ACHN (cell line): ENCODE results near the gene FANCD2.

Experiments used
- DNase-seq: peaks from one replicate; pipeline ENCODE4 v3.0.0-alpha.2; 2015
- in situ Hi-C: cut with HindIII; loops from 2 replicates; pipeline ENCODE4 v1.10.0; 2017; ENCODE audit warnings: low sequenced_read_pairs, low pct_ligation_motif_present, low pct_unique_long_range_greater_than_20kb

Gene FANCD2

DNA sequence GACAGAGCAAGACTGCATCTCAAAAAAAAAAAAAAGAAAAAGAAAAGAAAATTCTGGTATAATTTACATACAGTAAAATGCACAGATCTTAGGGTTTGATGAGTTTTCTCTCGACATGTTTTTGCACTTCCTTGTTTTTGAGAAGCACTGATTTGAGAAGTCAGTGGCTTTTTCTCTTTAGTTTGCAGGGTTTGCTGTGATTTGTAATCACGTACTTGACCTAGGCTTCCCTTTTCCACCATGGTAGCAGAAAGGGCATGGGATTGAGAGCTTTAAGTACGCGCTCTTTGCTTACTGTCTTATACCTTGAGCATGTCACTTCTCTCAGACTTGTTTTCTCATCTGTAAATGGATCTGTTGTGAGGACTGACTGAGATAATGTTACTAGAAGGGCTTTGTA lies 119.4 kb downstream of the FANCD2 start:
- in situ Hi-C loops = no loop called here
- no peak for DNase-seq

DNA sequence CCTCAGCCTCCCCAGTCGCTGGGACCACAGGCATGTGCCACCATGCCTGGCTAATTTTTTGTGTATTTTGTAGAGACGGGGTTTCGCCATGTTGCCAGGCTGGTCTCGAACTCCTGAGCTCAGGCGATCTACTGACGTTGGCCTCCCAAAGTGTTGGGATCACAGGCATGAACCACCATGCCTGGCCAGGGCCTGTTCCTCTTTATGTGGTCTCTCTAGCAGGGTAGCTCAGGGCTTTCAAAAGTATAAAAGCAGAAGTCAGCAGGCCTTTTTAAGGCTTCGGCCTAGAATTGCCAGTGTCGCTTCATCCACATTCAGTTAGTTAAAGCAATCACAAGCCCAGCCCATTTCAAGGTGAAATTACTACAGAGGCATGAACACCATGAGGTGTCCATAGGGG lies 123.0 kb downstream of the FANCD2 start:
- no peak for DNase-seq
- in situ Hi-C loops = no loop called here

DNA sequence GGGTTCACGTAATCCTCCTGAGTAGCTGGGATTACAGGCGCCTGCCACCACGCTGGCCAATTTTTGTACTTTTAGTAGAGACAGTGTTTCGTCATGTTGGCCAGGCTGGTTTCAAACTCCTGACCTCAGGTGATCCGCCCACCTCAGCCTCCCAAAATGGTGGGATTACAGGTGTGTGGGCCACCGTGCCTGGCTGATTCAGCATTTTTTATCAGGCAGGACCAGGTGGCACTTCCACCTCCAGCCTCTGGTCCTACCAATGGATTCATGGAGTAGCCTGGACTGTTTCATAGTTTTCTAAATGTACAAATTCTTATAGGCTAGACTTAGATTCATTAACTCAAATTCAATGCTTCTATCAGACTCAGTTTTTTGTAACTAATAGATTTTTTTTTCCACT lies 124.8 kb downstream of the FANCD2 start:
- in situ Hi-C loops = no loop called here

More for the DNA sequence above, 124.8 kb downstream of the FANCD2 start:
- DNase-seq = no peak
